OCI-LY7 (cell line): ENCODE results near the gene PCDHB9. TPM values are rescaled to one million over a fixed set of nuclear protein-coding genes. Genes with fewer than 3 reads are reported as not detected.
"Not testable (repeated sequence)": the region's sequence is repeated elsewhere in the genome, so short reads cannot be mapped to it uniquely, and the experiment has no call there.

Experiments used
- BruUV-seq: library from RNA; stranded (reverse); fragments of 400-500 nt; replicated peaks from 2 replicates; lab custom pipeline; 2021; lab: Mats Ljungman, UMichigan
- CTCF ChIA-PET: fragments of 300-600 bp; sonication (Branson Sonifier 250); formaldehyde crosslinking; loops from one replicate; lab custom pipeline; 2022; ENCODE audit warnings: antibody characterized with exemption; ENCODE audit not compliant: unreplicated experiment; lab: Charles Lee
- POLR2A ChIA-PET: fragments of 300-600 bp; sonication (Branson Sonifier 250); formaldehyde crosslinking; loops from one replicate; lab custom pipeline; 2022; ENCODE audit warnings: antibody characterized with exemption; lab: Charles Lee
- DNase-seq: peaks from one replicate; pipeline ENCODE4 v3.0.0-alpha.2; 2015; ENCODE audit warnings: low spot score
- H2AFZ ChIP-seq: fragments of 200-600 bp; sonication (generic), shearing (Covaris generic); 2 replicates; pipeline ENCODE4 v1.6.1; 2014; ENCODE audit warnings: mild to moderate bottlenecking, antibody characterized with exemption, low read length, moderate library complexity
- H3K27ac ChIP-seq: fragments of 200-600 bp; sonication (generic); 2 replicates; pipeline ENCODE4 v1.5.1; 2014; ENCODE audit warnings: mixed run types, low read depth, mild to moderate bottlenecking, moderate library complexity, low read length, inconsistent platforms; ENCODE audit not compliant: poor library complexity, severe bottlenecking
- H3K36me3 ChIP-seq: fragments of 200-600 bp; sonication (generic); 2 replicates; pipeline ENCODE4 v1.6.1; 2014; ENCODE audit warnings: mild to moderate bottlenecking, antibody characterized with exemption, low read length, moderate library complexity, mixed read lengths; ENCODE audit not compliant: insufficient read depth
- H3K4me1 ChIP-seq: fragments of 200-600 bp; sonication (generic); 2 replicates; pipeline ENCODE4 v1.5.1; 2014; ENCODE audit warnings: mild to moderate bottlenecking, low read length; ENCODE audit not compliant: insufficient read depth, poor library complexity, severe bottlenecking
- H3K4me2 ChIP-seq: fragments of 200-600 bp; sonication (generic); 2 replicates; pipeline ENCODE4 v1.6.1; 2014; ENCODE audit warnings: mild to moderate bottlenecking, low read length
- H3K4me3 ChIP-seq: fragments of 200-600 bp; sonication (generic); 2 replicates; pipeline ENCODE4 v1.5.1; 2014; ENCODE audit warnings: mild to moderate bottlenecking, low read depth, low read length; ENCODE audit not compliant: poor library complexity, severe bottlenecking
- H3K79me2 ChIP-seq: fragments of 200-600 bp; sonication (generic); 2 replicates; pipeline ENCODE4 v1.6.1; 2016; ENCODE audit warnings: low read depth, mild to moderate bottlenecking, low read length, moderate library complexity, mixed read lengths; ENCODE audit not compliant: insufficient read depth
- H3K9me2 ChIP-seq: fragments of 200-600 bp; sonication (generic); 2 replicates; pipeline ENCODE4 v1.6.1; 2016; ENCODE audit warnings: mild to moderate bottlenecking, low read length, mixed read lengths; ENCODE audit not compliant: insufficient read depth
- H3K9me3 ChIP-seq: fragments of 200-600 bp; sonication (generic); 2 replicates; pipeline ENCODE4 v1.6.1; 2014; ENCODE audit warnings: mild to moderate bottlenecking, mixed run types, low read length, mixed read lengths
- H4K20me1 ChIP-seq: fragments of 200-600 bp; sonication (generic); 2 replicates; pipeline ENCODE4 v1.6.1; 2014; ENCODE audit warnings: mild to moderate bottlenecking, antibody characterized with exemption, low read length, moderate library complexity, mixed read lengths; ENCODE audit not compliant: insufficient read depth
- EZH2phosphoT487 ChIP-seq: fragments of 200-600 bp; sonication (generic); IDR thresholded peaks from 2 replicates; pipeline ENCODE4 v1.6.1; 2018; ENCODE audit warnings: low read depth, borderline replicate concordance, mild to moderate bottlenecking, mixed run types, antibody characterized with exemption, low read length, moderate library complexity, mixed read lengths
- intact Hi-C: fragments of 100-400 bp; cut with micrococcal nuclease; formaldehyde crosslinking; loops from one replicate; pipeline ENCODE4 v1.10.0; 2022; ENCODE audit not compliant: unreplicated experiment
- total RNA-seq, 2 experiments: library from RNA; depleted of rRNA in 1 of 2; stranded (reverse); fragments of >200 nt in 1 of 2; shearing (Covaris generic) in 1 of 2; gene quantifications; 2 replicates each; pipeline ENCODE4 v1.2.3, GENCODE V29; 2014 to 2022
- TF ChIP-seq, protein P1 (sequence below): fragments of 200-600 bp; sonication (generic); conservative IDR thresholded peaks from 2 replicates; pipeline ENCODE4 v1.5.1; 2014; ENCODE audit warnings: mild to moderate bottlenecking, antibody characterized with exemption, low read length, moderate library complexity, mixed read lengths

PCDHB9 gene
- total RNA-seq, 2 experiments from 2014 or later, result 0.06 TPM; not detected in 1

DNA sequence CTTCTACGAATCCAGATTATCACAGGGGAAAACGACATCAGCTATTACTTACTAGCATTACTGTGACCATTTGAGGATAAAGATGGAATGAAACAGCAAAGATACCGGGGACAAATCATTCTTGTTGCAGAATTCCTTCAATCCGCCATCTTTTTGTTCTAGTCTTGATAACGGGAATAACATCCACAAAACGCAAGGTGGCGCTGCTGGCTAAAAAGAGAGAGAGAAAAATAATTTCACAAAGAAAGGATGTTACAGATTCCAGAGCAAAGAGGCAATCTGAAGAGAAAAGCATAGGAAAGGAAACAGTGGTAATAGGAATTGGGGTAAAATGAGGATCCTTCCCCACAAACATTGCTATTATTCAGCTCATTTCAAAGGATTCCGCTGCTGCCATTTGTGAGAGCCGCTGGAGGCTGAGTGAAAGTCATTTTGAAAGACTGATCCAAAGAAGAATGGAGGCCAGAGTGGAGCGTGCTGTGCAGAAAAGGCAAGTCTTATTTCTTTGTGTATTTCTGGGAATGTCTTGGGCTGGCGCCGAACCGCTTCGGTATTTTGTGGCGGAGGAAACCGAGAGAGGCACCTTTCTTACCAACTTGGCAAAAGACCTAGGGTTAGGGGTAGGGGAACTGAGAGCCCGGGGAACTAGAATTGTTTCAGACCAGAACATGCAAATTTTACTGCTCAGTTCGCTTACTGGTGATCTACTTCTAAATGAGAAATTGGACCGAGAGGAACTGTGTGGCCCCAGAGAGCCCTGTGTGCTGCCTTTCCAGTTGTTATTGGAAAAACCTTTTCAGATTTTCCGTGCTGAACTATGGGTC, 14.4 kb upstream of the PCDHB9 start, which contains the start of gene PCDHB7:
Gene PCDHB7, plus strand, starts transcription at position 264 of the 824 bp plus-strand sequence. Its CDS starts 192 bp downstream, at position 456.
- Histone ChIP-seq H3K4me1 (no peaks in the 10 kb centered on the region), H3K36me3 (no peaks in the 10 kb centered on the region), H3K9me2 (no peaks in the 10 kb centered on the region), H3K27ac (no peak within 1 kb of the TSS), H4K20me1 (no peaks in the 10 kb centered on the region), H2AFZ (0 out of 2 replicates have a peak within 1 kb of the TSS, but pooled peaks have one; percentile 8), H3K4me2 (no peak within 1 kb of the TSS), H3K79me2 (no peaks in the 10 kb centered on the region), H3K4me3 (no peak within 1 kb of the TSS), H3K9me3 (no peaks in the 10 kb centered on the region)
- TF ChIP-seq, protein P1, sequence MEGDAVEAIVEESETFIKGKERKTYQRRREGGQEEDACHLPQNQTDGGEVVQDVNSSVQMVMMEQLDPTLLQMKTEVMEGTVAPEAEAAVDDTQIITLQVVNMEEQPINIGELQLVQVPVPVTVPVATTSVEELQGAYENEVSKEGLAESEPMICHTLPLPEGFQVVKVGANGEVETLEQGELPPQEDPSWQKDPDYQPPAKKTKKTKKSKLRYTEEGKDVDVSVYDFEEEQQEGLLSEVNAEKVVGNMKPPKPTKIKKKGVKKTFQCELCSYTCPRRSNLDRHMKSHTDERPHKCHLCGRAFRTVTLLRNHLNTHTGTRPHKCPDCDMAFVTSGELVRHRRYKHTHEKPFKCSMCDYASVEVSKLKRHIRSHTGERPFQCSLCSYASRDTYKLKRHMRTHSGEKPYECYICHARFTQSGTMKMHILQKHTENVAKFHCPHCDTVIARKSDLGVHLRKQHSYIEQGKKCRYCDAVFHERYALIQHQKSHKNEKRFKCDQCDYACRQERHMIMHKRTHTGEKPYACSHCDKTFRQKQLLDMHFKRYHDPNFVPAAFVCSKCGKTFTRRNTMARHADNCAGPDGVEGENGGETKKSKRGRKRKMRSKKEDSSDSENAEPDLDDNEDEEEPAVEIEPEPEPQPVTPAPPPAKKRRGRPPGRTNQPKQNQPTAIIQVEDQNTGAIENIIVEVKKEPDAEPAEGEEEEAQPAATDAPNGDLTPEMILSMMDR, result peak; percentile 83
- no peak for TF ChIP-seq EZH2phosphoT487
- POLR2A ChIA-PET, result interaction anchor here (0.6 kb wide), 1 partner anchor 140 kb away, joined by 3 read pairs; no protein-coding TSS in a partner anchor
- CTCF ChIA-PET, result no interaction called here
- DNase-seq, result peak; percentile 26
- no TSS peak for BruUV-seq
- intact Hi-C loops, result no loop called here

DNA sequence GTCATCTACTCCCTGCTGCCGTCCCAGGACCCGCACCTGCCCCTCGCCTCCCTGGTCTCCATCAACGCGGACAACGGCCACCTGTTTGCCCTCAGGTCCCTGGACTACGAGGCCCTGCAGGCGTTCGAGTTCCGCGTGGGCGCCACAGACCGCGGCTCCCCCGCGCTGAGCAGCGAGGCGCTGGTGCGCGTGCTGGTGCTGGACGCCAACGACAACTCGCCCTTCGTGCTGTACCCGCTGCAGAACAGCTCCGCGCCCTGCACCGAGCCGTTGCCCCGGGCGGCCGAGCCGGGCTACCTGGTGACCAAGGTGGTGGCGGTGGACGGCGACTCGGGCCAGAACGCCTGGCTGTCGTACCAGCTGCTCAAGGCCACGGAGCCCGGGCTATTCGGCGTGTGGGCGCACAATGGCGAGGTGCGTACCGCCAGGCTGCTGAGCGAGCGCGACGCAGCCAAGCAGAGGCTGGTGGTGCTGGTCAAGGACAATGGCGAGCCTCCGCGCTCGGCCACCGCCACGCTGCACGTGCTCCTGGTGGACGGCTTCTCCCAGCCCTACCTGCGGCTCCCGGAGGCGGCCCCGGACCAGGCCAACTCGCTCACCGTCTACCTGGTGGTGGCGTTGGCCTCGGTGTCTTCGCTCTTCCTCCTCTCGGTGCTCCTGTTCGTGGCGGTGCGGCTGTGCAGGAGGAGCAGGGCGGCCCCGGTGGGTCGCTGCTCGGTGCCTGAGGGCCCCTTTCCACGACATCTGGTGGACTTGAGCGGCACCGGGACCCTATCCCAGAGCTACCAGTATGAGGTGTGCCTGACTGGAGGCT, 12.5 kb upstream of the PCDHB9 start:
- DNase-seq, H3K36me3 ChIP-seq, H3K4me1 ChIP-seq, BruUV-seq, H3K27ac ChIP-seq, POLR2A ChIA-PET, intact Hi-C loops, H3K9me2 ChIP-seq, H3K9me3 ChIP-seq, H2AFZ ChIP-seq, H3K79me2 ChIP-seq, H4K20me1 ChIP-seq, CTCF ChIA-PET, H3K4me2 ChIP-seq, H3K4me3 ChIP-seq: not testable (repeated sequence)

DNA sequence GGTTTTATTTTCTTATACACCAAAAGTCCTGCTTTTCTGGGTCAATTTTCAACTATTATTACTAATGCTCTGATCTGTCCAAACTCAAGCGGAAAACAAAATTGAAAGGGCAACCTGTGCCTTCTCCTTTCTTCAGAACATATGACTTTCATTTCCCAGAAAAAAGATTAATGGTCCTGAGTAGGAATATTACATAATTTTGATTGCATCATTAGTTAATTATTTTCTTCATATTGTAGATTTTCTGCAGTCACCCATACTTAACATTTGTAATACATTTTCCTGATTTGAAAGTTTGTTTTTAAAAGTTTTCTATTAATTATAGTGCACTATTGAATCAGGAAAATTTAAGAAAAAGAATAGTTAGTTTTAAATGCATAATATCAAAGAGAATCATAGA, 11.0 kb upstream of the PCDHB9 start:
- intact Hi-C loops, result no loop called here
- H4K20me1 ChIP-seq, result no peaks in the 10 kb centered on the region
- no peak overlapping the region for H3K27ac ChIP-seq
- TF ChIP-seq, protein P1, result no peak
- TF ChIP-seq EZH2phosphoT487, result no peak
- H3K79me2 ChIP-seq, result no peaks in the 10 kb centered on the region
- ChIA-PET POLR2A (no interaction called here), CTCF (no interaction called here)
- H3K4me2 ChIP-seq, result no peak overlapping the region
- no TSS peak for BruUV-seq
- H3K9me2 ChIP-seq, result no peaks in the 10 kb centered on the region
- no peak overlapping the region for H3K4me3 ChIP-seq
- H2AFZ ChIP-seq, result no peak overlapping the region
- no peaks in the 10 kb centered on the region for H3K4me1 ChIP-seq
- H3K36me3 ChIP-seq, result no peaks in the 10 kb centered on the region
- H3K9me3 ChIP-seq, result no peaks in the 10 kb centered on the region
- no peak for DNase-seq

GRCh38 chr5:141177577-141178191, 9.3 kb upstream of the PCDHB9 start, which contains the start of gene PCDHB8:
Gene PCDHB8 (plus strand): TSS chr5:141177790. CDS start chr5:141178035, 245 bp downstream.
- H3K9me2 ChIP-seq, intact Hi-C loops, CTCF ChIA-PET, H3K4me3 ChIP-seq, H3K9me3 ChIP-seq, BruUV-seq, DNase-seq, POLR2A ChIA-PET, H4K20me1 ChIP-seq, H3K27ac ChIP-seq, H3K4me2 ChIP-seq, H3K36me3 ChIP-seq, H3K4me1 ChIP-seq, H2AFZ ChIP-seq, H3K79me2 ChIP-seq: not testable (repeated sequence)
